Lower leg skin (tissue), 3 donors: ENCODE data around the gene EXPH5.

ENCODE experiments used
- POLR2A ChIP-seq, 2 donors: fragments of 450-650 bp; IDR thresholded peaks; one replicate each; pipeline ENCODE4 v1.6.1; 2016 to 2017; ENCODE audit warnings: antibody characterized with exemption in 2 of 2, mild to moderate bottlenecking in 1 of 2, moderate library complexity in 1 of 2
- TF ChIP-seq, protein P1 (sequence below), 3 donors: fragments of 450-650 bp; IDR thresholded peaks; one replicate each; pipeline ENCODE4 v1.5.1; 2016; ENCODE audit warnings: antibody characterized with exemption in 3 of 3, mild to moderate bottlenecking in 3 of 3, moderate library complexity in 2 of 3

DNA sequence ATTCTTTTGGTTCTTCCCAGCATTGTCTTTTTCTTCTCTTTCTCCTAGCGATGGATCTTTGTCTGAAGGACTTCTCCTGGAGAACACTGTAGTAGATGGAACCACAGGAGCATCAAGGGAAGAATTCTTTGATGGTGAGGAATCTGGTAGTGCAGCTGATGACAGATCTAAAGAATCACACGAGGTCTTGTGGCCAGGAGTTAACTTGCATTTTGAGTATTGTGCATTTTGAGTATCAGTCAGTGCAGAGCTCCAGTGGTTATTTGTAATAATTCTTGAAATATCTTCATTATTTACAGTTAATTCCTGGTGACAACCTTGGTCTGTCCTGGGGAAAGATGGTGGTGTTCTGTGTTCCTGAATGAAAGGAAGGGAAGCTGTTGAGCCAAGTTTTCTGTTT lies 80.9 kb downstream of the EXPH5 start:
- TF ChIP-seq, protein P1, sequence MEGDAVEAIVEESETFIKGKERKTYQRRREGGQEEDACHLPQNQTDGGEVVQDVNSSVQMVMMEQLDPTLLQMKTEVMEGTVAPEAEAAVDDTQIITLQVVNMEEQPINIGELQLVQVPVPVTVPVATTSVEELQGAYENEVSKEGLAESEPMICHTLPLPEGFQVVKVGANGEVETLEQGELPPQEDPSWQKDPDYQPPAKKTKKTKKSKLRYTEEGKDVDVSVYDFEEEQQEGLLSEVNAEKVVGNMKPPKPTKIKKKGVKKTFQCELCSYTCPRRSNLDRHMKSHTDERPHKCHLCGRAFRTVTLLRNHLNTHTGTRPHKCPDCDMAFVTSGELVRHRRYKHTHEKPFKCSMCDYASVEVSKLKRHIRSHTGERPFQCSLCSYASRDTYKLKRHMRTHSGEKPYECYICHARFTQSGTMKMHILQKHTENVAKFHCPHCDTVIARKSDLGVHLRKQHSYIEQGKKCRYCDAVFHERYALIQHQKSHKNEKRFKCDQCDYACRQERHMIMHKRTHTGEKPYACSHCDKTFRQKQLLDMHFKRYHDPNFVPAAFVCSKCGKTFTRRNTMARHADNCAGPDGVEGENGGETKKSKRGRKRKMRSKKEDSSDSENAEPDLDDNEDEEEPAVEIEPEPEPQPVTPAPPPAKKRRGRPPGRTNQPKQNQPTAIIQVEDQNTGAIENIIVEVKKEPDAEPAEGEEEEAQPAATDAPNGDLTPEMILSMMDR (IDR thresholded peaks at IDR 0.05) = no peak
- TF ChIP-seq POLR2A (IDR thresholded peaks at IDR 0.05) = no peak
